NB4 (cell line): ENCODE measurements around the gene KIF3A.

Source experiments
- DNase-seq: peaks from one replicate; pipeline ENCODE4 v3.0.0; 2010; ENCODE audit warnings: low read depth
- H3K4me3 ChIP-seq: one replicate; pipeline ENCODE4 v1.5.1; 2011; ENCODE audit warnings: mild to moderate bottlenecking, low read depth, low read length, moderate library complexity
- MAX ChIP-seq: IDR thresholded peaks from 2 replicates; pipeline ENCODE4 v1.6.1; 2011; ENCODE audit warnings: low read depth, low read length
- MYC ChIP-seq: IDR thresholded peaks from 2 replicates; pipeline ENCODE4 v1.6.1; 2011; ENCODE audit warnings: low read depth, low read length
- POLR2A ChIP-seq: IDR thresholded peaks from 2 replicates; pipeline ENCODE4 v1.6.1; 2011; ENCODE audit warnings: mild to moderate bottlenecking; ENCODE audit not compliant: insufficient read length; ENCODE audit errors: extremely low read depth
- TF ChIP-seq, protein P1 (sequence below): IDR thresholded peaks from one replicate; pipeline ENCODE4 v1.5.1; 2012; ENCODE audit warnings: low read depth, low read length

The KIF3A gene

DNA sequence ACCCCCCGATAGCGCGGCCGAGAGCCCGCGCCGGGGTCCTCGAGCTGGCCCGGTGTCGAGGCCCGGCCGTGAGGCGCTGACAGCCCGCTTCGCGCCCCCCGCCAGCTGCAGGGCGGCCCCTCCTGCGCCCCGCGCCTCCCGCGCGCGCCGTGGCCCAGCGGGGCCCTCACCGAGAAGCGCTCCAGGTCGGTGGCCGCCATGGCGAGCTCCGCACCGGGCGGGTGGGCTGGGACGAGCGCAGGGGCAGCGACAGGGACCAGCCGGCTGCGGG lies 39.5 kb upstream of the KIF3A start:
- H3K4me3 ChIP-seq = peak overlapping the region; percentile 34
- DNase-seq = no peak
- TF ChIP-seq POLR2A = no peak
- TF ChIP-seq, protein P1, sequence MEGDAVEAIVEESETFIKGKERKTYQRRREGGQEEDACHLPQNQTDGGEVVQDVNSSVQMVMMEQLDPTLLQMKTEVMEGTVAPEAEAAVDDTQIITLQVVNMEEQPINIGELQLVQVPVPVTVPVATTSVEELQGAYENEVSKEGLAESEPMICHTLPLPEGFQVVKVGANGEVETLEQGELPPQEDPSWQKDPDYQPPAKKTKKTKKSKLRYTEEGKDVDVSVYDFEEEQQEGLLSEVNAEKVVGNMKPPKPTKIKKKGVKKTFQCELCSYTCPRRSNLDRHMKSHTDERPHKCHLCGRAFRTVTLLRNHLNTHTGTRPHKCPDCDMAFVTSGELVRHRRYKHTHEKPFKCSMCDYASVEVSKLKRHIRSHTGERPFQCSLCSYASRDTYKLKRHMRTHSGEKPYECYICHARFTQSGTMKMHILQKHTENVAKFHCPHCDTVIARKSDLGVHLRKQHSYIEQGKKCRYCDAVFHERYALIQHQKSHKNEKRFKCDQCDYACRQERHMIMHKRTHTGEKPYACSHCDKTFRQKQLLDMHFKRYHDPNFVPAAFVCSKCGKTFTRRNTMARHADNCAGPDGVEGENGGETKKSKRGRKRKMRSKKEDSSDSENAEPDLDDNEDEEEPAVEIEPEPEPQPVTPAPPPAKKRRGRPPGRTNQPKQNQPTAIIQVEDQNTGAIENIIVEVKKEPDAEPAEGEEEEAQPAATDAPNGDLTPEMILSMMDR = no peak
- no peak for TF ChIP-seq MYC
- no peak for TF ChIP-seq MAX

DNA sequence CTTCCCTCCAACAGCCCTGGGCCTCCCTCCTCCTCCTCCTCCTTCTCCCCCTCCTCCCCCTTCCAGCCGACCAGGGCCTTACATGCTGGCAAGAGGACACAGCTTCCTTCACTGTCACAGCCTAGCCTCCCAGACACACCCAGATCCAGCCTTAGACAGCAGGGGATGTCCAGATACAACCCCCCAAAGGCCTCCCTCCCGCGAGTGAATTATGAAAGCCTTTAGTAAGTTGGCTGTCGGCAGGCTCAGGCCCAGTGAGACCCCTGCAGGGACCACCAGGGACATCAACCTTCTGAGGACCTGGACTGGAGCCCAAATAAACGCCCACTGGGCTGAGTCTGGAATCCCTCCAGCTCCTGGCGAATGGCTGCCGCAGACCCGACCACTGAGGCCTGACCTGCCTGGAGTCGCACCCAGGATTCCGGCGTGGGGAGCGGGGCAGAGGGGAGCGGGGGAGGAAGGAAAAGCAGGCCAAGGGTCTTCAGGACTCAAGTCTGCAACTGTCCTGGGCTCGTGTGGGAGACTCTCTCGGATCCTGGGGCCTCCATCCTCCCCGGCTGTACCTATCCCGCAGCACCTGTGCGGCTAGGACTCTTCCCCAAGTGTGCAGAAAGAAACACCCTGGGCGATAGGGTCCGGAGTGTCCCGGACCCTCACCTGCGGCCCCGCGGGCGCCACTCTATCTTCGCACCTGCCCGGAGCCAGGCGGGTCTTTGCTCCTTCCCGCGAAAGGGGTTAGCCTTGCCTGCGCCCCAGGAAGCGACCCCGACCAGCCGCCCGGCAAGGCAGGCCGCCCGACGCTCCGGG lies 39.0 kb upstream of the KIF3A start:
- peak overlapping the region; percentile 34 for H3K4me3 ChIP-seq
- TF ChIP-seq MYC (no peak), MAX (no peak), POLR2A (no peak)
- TF ChIP-seq, protein P1 = no peak
- DNase-seq = peak; percentile 39

- TF ChIP-seq, protein P1 = no peak
- TF ChIP-seq POLR2A = no peak
- H3K4me3 ChIP-seq = no peak overlapping the region
- DNase-seq = no peak
Measured at GRCh38 chr5:132775476-132775961, 38.2 kb upstream of the KIF3A start.

- no peak for DNase-seq
- H3K4me3 ChIP-seq = no peak overlapping the region
- TF ChIP-seq MAX (no peak), POLR2A (no peak), MYC (no peak)
- TF ChIP-seq, protein P1 = no peak
Measured at GRCh38 chr5:132774896-132775295, 37.5 kb upstream of the KIF3A start.

DNA sequence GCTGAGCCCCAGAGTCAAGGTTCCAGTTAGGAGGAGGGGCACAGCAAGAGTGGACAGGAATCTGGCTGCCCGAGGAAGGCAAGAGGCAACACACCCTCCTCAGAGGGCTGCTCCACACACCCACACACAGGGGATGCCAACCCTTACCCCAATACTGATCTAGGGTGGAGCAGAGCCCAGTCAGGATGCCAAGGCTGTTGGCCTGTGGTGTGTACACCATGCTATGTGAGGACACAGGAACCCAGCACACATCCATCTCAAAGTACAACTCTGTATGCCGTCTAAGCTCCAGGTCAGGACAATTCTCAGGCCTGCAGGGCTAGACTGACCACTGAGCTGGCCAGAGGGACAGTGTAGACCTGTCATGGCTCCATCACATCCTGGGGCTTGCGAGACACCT lies 37.1 kb upstream of the KIF3A start:
- no peak for DNase-seq
- H3K4me3 ChIP-seq = no peak overlapping the region
- TF ChIP-seq POLR2A (no peak), MYC (no peak), MAX (no peak)
- TF ChIP-seq, protein P1 = no peak
